Activated T-cell treated with anti-CD3 and anti-CD28 coated beads, Interleukin-2, amount 50 U/mL, for 72 hours (primary cell): ENCODE data around the gene IZUMO4. TPM values are rescaled to one million over a fixed set of nuclear protein-coding genes. Genes with fewer than 3 reads are reported as not detected.

ENCODE experiments used
- ATAC-seq, 2 donors: fragments of 150-1000 bp; cut with Tn5 transposase; replicated peaks in 1 of 2; 2 replicates each; pipeline ENCODE4 v1.10.0; 2021; ENCODE audit warnings: moderate library complexity in 2 of 2, mild to moderate bottlenecking in 1 of 2
- DNase-seq, 2 donors: peaks; one replicate each; pipeline ENCODE4 v3.0.0; 2021 to 2022; ENCODE audit warnings: mixed read lengths in 1 of 2
- H3K27ac Mint-ChIP-seq: one replicate; pipeline ENCODE4 v1.8.0; 2022; ENCODE audit warnings: mild to moderate bottlenecking, moderate library complexity, mixed read lengths
- H3K27me3 Mint-ChIP-seq: one replicate; pipeline ENCODE4 v1.8.0; 2022; ENCODE audit warnings: low read depth, mixed read lengths
- H3K36me3 Mint-ChIP-seq, 2 donors: one replicate each; pipeline ENCODE4 v1.8.0; 2022; ENCODE audit warnings: mixed read lengths in 2 of 2, mild to moderate bottlenecking in 1 of 2; ENCODE audit not compliant: insufficient read depth in 2 of 2
- H3K4me1 Mint-ChIP-seq: one replicate; pipeline ENCODE4 v1.8.0; 2022; ENCODE audit warnings: low read depth, mixed read lengths
- H3K4me3 Mint-ChIP-seq, 2 donors: one replicate each; pipeline ENCODE4 v1.8.0; 2022; ENCODE audit warnings: mild to moderate bottlenecking in 2 of 2, mixed read lengths in 2 of 2, moderate library complexity in 2 of 2
- H3K9me3 Mint-ChIP-seq, 2 donors: one replicate each; pipeline ENCODE4 v1.8.0; 2022; ENCODE audit warnings: mixed read lengths in 2 of 2
- total RNA-seq, 2 donors: library from RNA; stranded (reverse); gene quantifications; one replicate each; pipeline ENCODE4 v1.2.3, GENCODE V29; 2022

The IZUMO4 gene
- total RNA-seq, 2 donors from 2014 or later, result 28.5 to 36.9 TPM

- Mint-ChIP-seq H3K27me3 (no peaks in the 10 kb centered on the region), H3K4me1 (peaks cover 26% of the 10 kb centered on the region), H3K9me3 (no peaks in the 10 kb centered on the region), H3K36me3 (no peaks in the 10 kb centered on the region), H3K4me3 (peak overlapping the region; percentile 89 to 91), H3K27ac (no peak overlapping the region)
- ATAC-seq, result no peak
- no peak for DNase-seq
Observed at GRCh38 chr19:2062770-2063169, 33.9 kb upstream of the IZUMO4 start.

DNA sequence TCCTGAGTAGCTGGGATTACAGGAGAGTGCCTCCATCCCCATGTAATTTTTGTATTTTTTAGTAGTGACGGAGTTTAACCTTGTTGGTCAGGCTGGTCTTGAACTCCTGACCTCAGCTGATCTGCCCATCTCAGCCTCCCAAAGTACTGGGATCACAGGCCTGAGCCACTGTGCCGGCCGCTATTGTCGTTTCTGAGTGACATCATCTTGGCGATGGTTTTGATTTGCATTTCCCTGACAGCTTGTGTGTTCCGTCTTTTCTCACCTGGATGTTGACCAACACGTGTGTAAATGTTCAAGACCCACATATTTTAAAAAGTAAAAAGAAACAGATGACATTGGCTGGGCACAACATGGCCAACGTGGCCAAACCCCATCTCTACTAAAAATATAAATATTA, 32.9 kb upstream of the IZUMO4 start:
- ATAC-seq (no peak), DNase-seq (no peak)
- Mint-ChIP-seq H3K36me3 (no peaks in the 10 kb centered on the region), H3K27ac (no peak overlapping the region), H3K9me3 (no peaks in the 10 kb centered on the region), H3K4me1 (peaks cover 26% of the 10 kb centered on the region), H3K27me3 (no peaks in the 10 kb centered on the region), H3K4me3 (peak overlapping the region in 1 of 2 donors; percentile 34)

DNA sequence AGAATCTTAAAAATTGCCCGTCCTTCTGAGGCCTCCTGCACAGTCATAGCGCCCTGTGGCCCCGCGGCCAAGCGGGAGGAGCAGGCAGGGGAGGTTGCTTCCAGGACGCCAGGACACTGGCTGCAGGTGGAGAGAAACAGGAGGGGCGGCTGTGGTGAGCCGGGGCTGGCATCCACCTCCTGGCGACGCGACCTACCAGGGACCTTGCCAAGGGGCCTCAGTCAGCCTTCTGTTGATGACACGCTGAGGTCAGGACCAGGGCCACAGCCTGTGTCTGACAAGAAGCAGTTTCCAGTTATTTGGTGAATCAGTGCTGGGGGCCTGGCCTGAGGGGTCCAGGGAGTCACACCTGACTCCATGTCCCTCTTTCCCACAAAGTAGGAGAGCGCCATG, 32.3 kb upstream of the IZUMO4 start:
- H3K27me3 Mint-ChIP-seq, result no peaks in the 10 kb centered on the region
- H3K36me3 Mint-ChIP-seq, result no peaks in the 10 kb centered on the region
- H3K27ac Mint-ChIP-seq, result no peak overlapping the region
- no peak for DNase-seq
- ATAC-seq, result no peak
- H3K9me3 Mint-ChIP-seq, result no peaks in the 10 kb centered on the region
- no peak overlapping the region for H3K4me3 Mint-ChIP-seq
- H3K4me1 Mint-ChIP-seq, result peaks cover 20% of the 10 kb centered on the region

DNA sequence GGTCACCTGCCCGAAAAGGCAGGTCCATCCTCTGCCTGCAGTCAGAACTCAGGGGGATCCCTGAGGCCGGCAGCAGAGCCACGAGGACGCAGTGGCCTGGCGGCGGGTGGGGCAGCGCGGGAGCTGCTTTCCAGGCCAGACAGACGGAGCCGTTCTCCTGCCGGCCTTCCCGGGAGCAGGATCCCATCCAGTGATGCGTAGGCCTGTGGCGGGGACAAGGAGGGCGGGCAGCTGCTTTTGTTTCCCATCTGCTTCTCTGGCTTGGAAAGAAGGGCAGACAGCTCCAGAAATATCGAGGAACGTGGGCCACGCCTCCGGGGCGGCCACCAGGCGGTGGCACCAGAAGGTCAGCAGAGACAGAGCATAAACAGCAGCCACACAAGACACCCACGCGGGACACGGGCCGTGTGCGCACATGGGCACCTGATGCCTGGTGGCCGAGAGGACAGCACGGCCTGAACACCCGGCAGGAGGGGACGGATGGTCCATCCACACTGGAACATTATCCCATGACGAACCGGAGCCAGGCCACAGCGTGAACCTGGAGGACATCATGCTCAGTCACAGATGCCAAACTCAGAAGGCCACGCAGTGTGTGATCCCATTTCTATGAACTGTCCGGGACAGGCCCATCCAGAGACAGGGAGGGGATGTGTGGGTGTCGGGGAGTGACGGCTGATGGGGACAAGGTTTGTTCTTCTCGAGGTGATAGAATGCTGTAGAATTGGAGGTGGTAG, 31.8 kb upstream of the IZUMO4 start:
- no peaks in the 10 kb centered on the region for H3K36me3 Mint-ChIP-seq
- H3K27ac Mint-ChIP-seq, result no peak overlapping the region
- ATAC-seq, result no peak
- H3K4me3 Mint-ChIP-seq, result no peak overlapping the region
- peaks cover 24% of the 10 kb centered on the region for H3K4me1 Mint-ChIP-seq
- no peak for DNase-seq
- no peaks in the 10 kb centered on the region for H3K9me3 Mint-ChIP-seq
- H3K27me3 Mint-ChIP-seq, result no peaks in the 10 kb centered on the region

GRCh38 chr19:2070436-2070827, 26.3 kb upstream of the IZUMO4 start:
- no peak for ATAC-seq
- no peak for DNase-seq
- H3K36me3 Mint-ChIP-seq, result peaks cover 8 to 28% of the 10 kb centered on the region in 2 donors
- H3K27ac Mint-ChIP-seq, result peak overlapping the region; percentile 63
- no peaks in the 10 kb centered on the region for H3K9me3 Mint-ChIP-seq
- H3K27me3 Mint-ChIP-seq, result no peaks in the 10 kb centered on the region
- H3K4me1 Mint-ChIP-seq, result peaks cover 23% of the 10 kb centered on the region
- no peak overlapping the region for H3K4me3 Mint-ChIP-seq

DNA sequence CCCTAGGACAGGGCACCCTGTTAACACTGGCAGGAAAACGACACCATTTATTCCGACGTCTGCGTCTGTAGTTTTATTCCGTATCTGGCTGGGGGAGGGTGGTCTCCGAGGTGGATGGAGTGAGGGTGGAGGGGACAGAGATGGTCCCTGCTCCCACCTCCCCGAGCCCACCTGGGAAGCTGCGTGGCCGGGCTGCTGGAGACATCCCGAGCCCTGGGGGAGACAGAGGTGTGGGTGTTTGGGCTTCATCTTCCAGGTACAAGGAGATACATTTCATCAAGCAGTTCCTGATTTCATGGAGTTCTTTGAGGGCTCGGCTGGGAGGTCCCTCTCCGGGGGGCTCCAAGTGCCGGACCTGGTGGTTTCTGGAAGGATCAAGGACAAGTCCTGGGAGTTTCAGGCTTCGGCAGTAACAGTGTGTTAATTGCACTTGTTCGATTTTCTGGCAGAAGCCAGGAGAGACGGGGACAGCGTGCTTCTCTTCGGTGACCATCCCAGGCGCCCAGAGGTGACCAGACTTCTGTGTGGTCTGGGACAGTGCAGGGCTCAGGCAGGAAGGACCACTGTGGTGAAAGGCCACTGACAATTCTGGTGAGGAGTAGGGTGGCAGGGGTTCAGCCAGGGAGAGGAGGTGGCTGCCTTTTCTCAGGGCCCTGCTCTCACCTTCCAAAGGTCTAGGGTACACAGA, 25.6 kb upstream of the IZUMO4 start:
- Mint-ChIP-seq H3K27ac (peak overlapping the region; percentile 81), H3K4me3 (no peak overlapping the region), H3K27me3 (no peaks in the 10 kb centered on the region), H3K4me1 (peaks cover 23% of the 10 kb centered on the region), H3K36me3 (peaks cover 8 to 31% of the 10 kb centered on the region in 2 donors), H3K9me3 (no peaks in the 10 kb centered on the region)
- ATAC-seq (no peak), DNase-seq (no peak)

DNA sequence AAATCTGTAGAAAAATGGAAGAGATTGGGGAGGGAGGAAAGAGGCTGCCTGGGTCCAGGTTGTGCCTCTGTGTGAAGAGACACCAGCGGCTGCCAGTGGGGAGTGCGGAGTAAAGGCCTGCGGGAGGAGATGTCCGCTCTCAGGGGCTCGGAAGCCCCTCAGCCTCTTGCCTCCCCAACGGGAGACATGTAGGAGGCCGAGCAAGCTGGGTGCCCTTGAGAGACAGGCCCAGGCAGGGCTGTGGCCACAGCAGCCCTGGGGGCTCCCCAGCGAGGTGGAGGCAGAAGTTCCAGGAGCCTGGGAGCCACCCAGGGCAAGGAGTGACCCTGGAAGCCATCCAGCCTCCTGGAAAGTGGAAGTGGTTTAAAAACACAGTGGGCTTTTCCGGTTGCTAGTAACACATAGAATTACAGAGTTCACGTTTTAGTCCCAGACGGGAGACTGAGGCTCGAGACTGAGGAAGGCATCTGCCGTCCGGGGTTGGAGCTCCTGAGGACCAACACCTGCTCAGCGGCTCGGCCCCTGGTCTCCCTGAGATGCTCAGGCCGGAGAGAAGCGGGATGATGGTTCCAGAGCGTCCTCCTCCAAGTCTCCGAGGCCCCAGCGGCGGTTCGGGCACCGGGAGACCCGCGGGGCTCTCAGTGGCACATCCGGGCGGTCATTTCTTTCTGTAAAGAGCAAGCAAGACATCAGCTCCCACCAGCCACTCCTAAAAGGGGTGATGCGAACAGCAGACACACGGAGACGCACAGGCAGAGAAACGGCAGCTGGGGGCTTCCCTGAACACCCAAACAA, 23.8 kb upstream of the IZUMO4 start:
- peaks cover 8 to 39% of the 10 kb centered on the region in 2 donors for H3K36me3 Mint-ChIP-seq
- DNase-seq (no peak), ATAC-seq (no peak)

DNA sequence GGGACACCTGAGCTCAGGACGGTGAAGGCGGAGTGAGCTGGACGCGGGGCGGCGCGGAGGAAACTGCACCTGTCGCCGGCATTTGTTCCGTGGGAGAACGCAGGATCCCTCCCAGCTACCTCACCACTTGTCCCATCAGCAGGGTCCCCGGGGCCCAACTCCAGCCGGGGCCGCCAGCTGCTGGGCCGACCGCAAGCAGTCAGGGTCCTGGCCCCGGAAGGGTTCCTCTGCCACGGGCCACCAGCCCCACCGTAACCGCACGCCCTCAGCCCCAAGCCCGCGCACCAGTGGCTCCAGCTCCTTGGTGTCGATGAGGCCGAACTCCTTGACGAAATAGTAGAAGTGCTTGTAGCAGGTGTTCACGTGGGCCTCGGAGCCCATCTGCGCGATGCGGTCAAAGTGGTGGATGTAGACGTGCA, 20.2 kb upstream of the IZUMO4 start:
- Mint-ChIP-seq H3K27ac (no peak overlapping the region), H3K36me3 (peaks cover 8 to 42% of the 10 kb centered on the region in 2 donors), H3K27me3 (no peaks in the 10 kb centered on the region), H3K9me3 (no peaks in the 10 kb centered on the region), H3K4me3 (no peak overlapping the region), H3K4me1 (peaks cover 33% of the 10 kb centered on the region)
- ATAC-seq (no peak), DNase-seq (no peak)

More for the DNA sequence above, 23.8 kb upstream of the IZUMO4 start:
- H3K4me1 Mint-ChIP-seq, result peaks cover 23% of the 10 kb centered on the region
- no peaks in the 10 kb centered on the region for H3K9me3 Mint-ChIP-seq
- H3K27ac Mint-ChIP-seq, result peak overlapping the region; percentile 48
- no peaks in the 10 kb centered on the region for H3K27me3 Mint-ChIP-seq
- H3K4me3 Mint-ChIP-seq, result no peak overlapping the region

- DNase-seq, result no peak
- Mint-ChIP-seq H3K4me1 (peaks cover 41% of the 10 kb centered on the region), H3K27me3 (no peaks in the 10 kb centered on the region), H3K9me3 (no peaks in the 10 kb centered on the region), H3K4me3 (no peak overlapping the region), H3K27ac (no peak overlapping the region), H3K36me3 (peaks cover 6 to 36% of the 10 kb centered on the region in 2 donors)
- no peak for ATAC-seq
Observed at GRCh38 chr19:2077398-2077797, 19.3 kb upstream of the IZUMO4 start.

DNA sequence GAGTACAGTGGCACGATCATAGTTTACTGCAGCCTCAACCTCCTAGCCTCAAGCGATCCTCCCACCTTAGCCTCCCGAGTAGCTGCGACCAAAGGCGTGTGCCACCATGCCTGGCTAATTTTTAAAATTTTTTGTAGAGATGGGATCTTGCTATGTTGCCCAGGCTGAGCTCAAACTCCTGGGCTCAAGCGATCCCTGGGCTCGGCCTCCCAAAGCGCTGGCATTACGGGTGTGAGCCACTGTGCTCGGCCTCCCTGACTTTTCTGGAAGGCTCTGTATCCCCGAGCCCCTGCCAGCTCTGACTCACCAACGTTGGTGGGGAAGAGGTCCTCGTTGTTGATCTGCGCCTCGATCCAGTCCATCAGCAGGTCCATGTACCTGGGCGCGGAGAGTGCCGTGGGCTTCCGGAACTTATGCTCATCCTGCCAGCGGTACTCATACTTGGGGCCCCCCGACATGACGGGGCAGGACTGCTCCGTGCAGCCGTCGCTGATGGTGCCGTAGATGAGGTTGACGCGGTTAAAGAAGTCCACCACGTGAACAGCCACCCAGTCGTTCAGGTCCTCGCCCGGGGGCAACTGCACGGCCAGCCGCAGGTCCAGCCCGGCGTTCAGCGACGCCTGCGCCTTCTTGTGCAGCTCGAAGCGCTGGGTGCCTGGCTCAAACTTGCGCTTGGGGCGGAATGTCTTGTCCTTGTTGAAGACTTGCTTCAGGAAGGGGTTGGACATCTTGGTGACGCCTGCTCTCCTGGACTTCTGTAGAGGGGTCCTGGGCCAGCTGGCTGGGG, 18.7 kb upstream of the IZUMO4 start:
- H3K4me1 Mint-ChIP-seq, result peaks cover 48% of the 10 kb centered on the region

GRCh38 chr19:2079076-2079864, 17.4 kb upstream of the IZUMO4 start:
- no peak for ATAC-seq
- Mint-ChIP-seq H3K27me3 (no peaks in the 10 kb centered on the region), H3K27ac (peak overlapping the region; percentile 62), H3K4me1 (peaks cover 51% of the 10 kb centered on the region), H3K36me3 (peaks cover 6 to 36% of the 10 kb centered on the region in 2 donors), H3K9me3 (no peaks in the 10 kb centered on the region), H3K4me3 (peak overlapping the region; percentile 99 to 100)
- DNase-seq, result no peak

More for the DNA sequence above, 18.7 kb upstream of the IZUMO4 start:
- Mint-ChIP-seq H3K36me3 (peaks cover 4 to 37% of the 10 kb centered on the region in 2 donors), H3K9me3 (no peaks in the 10 kb centered on the region), H3K4me3 (no peak overlapping the region), H3K27me3 (no peaks in the 10 kb centered on the region), H3K27ac (no peak overlapping the region)
- no peak for DNase-seq
- no peak for ATAC-seq

GRCh38 chr19:2079865-2080301, 16.8 kb upstream of the IZUMO4 start:
- peak overlapping the region; percentile 94 for H3K27ac Mint-ChIP-seq
- ATAC-seq (no peak), DNase-seq (no peak)
- H3K27me3 Mint-ChIP-seq, result no peaks in the 10 kb centered on the region
- peaks cover 5 to 34% of the 10 kb centered on the region in 2 donors for H3K36me3 Mint-ChIP-seq
- peak overlapping the region; percentile 99 to 100 for H3K4me3 Mint-ChIP-seq
- H3K4me1 Mint-ChIP-seq, result peaks cover 45% of the 10 kb centered on the region
- no peaks in the 10 kb centered on the region for H3K9me3 Mint-ChIP-seq
